Immature natural killer cell (primary cell): ENCODE data around the gene NPLOC4. TPM values are rescaled to one million over a fixed set of nuclear protein-coding genes. Genes with fewer than 3 reads are reported as not detected.
A peak's percentile ranks its signal among the peaks of the same experiment; 100 is the strongest.

Experiments
- DNase-seq, 3 donors: peaks; one replicate each; pipeline ENCODE4 v3.0.0; 2022; ENCODE audit warnings: mixed read lengths in 1 of 3
- H3K27ac Mint-ChIP-seq, 6 donors: one replicate each; pipeline ENCODE4 v1.8.0; 2020; ENCODE audit warnings: mixed read lengths in 6 of 6, mild to moderate bottlenecking in 5 of 6, inconsistent platforms in 4 of 6, moderate library complexity in 3 of 6
- H3K27me3 Mint-ChIP-seq, 3 donors: one replicate each; pipeline ENCODE4 v1.8.0; 2020 to 2021; ENCODE audit warnings: low read depth in 3 of 3, mild to moderate bottlenecking in 3 of 3, mixed read lengths in 3 of 3, moderate library complexity in 3 of 3, inconsistent platforms in 1 of 3
- H3K36me3 Mint-ChIP-seq, 3 donors: one replicate each; pipeline ENCODE4 v1.8.0; 2020; ENCODE audit warnings: mixed read lengths in 3 of 3, inconsistent platforms in 2 of 3, mild to moderate bottlenecking in 2 of 3
- H3K4me1 Mint-ChIP-seq, 2 donors: one replicate each; pipeline ENCODE4 v1.8.0; 2020; ENCODE audit warnings: inconsistent platforms in 2 of 2, mild to moderate bottlenecking in 2 of 2, mixed read lengths in 2 of 2, moderate library complexity in 1 of 2
- H3K4me3 Mint-ChIP-seq, 5 donors: one replicate each; pipeline ENCODE4 v1.8.0; 2020; ENCODE audit warnings: mild to moderate bottlenecking in 5 of 5, mixed read lengths in 5 of 5, inconsistent platforms in 3 of 5, moderate library complexity in 3 of 5
- H3K9me3 Mint-ChIP-seq, 6 donors: one replicate each; pipeline ENCODE4 v1.8.0; 2020; ENCODE audit warnings: mild to moderate bottlenecking in 6 of 6, mixed read lengths in 6 of 6, inconsistent platforms in 4 of 6, moderate library complexity in 3 of 6
- polyA plus RNA-seq, 3 donors: library from polyadenylated mRNA; unstranded; fragments of 300-500 nt; fragmentation: Illumina TruSeq; gene quantifications; one replicate each; pipeline ENCODE4 v1.2.3, GENCODE V29; 2021

The NPLOC4 gene
- polyA plus RNA-seq, 3 donors from 2014 or later, result 51.0 to 73.9 (median 60.3) TPM

- DNase-seq, result no peak
- Mint-ChIP-seq H3K36me3 (peaks cover 3 to 30% (median 4%) of the 10 kb centered on the region in 3 donors), H3K4me1 (no peaks in the 10 kb centered on the region), H3K4me3 (no peak overlapping the region), H3K27me3 (peaks cover 0 to 4% (median 3%) of the 10 kb centered on the region in 3 donors), H3K27ac (no peak overlapping the region), H3K9me3 (no peaks in the 10 kb centered on the region)
These were observed 54.2 kb downstream of the NPLOC4 start for GRCh38 chr17:81582749-81583148.

GRCh38 chr17:81582341-81582740 lies 54.6 kb downstream of the NPLOC4 start:
- H3K4me1 Mint-ChIP-seq, result peaks cover 3% of the 10 kb centered on the region in 2 donors
- DNase-seq, result no peak
- H3K27me3 Mint-ChIP-seq, result peaks cover 0 to 4% (median 3%) of the 10 kb centered on the region in 3 donors
- H3K27ac Mint-ChIP-seq, result no peak overlapping the region
- no peak overlapping the region for H3K4me3 Mint-ChIP-seq
- no peaks in the 10 kb centered on the region for H3K9me3 Mint-ChIP-seq
- H3K36me3 Mint-ChIP-seq, result peaks cover 3 to 32% (median 4%) of the 10 kb centered on the region in 3 donors

DNA sequence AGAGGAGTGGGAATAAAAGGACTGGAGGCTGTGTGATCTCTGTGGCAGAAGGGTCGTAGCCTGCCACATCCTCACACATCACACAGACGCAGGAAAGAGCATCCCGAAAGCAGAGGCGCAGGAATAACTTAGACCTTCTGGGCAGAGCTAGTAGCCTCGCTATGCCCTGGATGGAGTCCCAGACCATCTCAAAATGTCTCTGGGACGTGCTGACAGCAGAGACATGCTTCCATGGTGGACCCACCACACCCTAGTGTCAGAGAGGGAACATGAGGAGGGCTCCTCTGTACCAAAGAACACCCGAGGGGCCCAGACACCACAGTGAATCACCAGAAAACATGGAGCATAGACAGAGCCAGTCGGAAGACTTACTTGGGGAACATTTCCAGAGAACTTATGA lies 55.2 kb downstream of the NPLOC4 start:
- Mint-ChIP-seq H3K4me1 (peaks cover 4 to 6% of the 10 kb centered on the region in 2 donors), H3K36me3 (peaks cover 3 to 31% (median 3%) of the 10 kb centered on the region in 3 donors), H3K27me3 (peaks cover 0 to 4% (median 3%) of the 10 kb centered on the region in 3 donors), H3K27ac (no peak overlapping the region), H3K9me3 (no peaks in the 10 kb centered on the region), H3K4me3 (no peak overlapping the region)
- DNase-seq, result no peak

DNA sequence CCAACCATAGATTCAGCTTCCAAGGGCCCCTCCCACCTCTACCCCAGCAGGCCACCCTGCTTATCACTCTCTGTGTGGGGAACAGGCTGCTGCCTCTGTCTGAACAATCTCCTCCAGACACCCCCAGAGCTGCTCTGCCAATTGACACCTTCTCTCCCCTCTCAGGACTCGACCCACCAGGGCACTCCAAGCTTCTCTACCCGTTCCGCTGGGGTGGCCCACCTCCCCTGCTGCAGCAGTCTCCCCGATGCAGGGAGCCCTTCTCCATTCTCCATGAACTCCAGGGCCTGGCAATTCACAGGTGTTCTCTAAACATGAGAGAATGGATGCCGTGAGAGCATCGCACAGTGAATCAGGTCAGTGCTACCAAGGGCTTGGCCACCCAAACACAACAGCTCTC lies 56.4 kb downstream of the NPLOC4 start:
- Mint-ChIP-seq H3K36me3 (peaks cover 0 to 28% (median 3%) of the 10 kb centered on the region in 3 donors), H3K9me3 (no peaks in the 10 kb centered on the region), H3K27me3 (peaks cover 0 to 4% (median 0%) of the 10 kb centered on the region in 3 donors), H3K4me3 (no peak overlapping the region), H3K27ac (no peak overlapping the region), H3K4me1 (peaks cover 4 to 6% of the 10 kb centered on the region in 2 donors)
- no peak for DNase-seq

- H3K27me3 Mint-ChIP-seq, result peaks cover 0 to 4% (median 0%) of the 10 kb centered on the region in 3 donors
- no peak for DNase-seq
- H3K36me3 Mint-ChIP-seq, result peaks cover 0 to 28% (median 3%) of the 10 kb centered on the region in 3 donors
- H3K9me3 Mint-ChIP-seq, result no peaks in the 10 kb centered on the region
- peak overlapping the region in 3 of 6 donors; percentile 1 to 69 (median 50) for H3K27ac Mint-ChIP-seq
- H3K4me3 Mint-ChIP-seq, result no peak overlapping the region
- peaks cover 4 to 6% of the 10 kb centered on the region in 2 donors for H3K4me1 Mint-ChIP-seq
These were observed 57.0 kb downstream of the NPLOC4 start for GRCh38 chr17:81579821-81580321.

GRCh38 chr17:81579298-81579697 lies 57.6 kb downstream of the NPLOC4 start:
- H3K4me1 Mint-ChIP-seq, result peaks cover 4 to 6% of the 10 kb centered on the region in 2 donors
- H3K27me3 Mint-ChIP-seq, result peaks cover 0 to 4% (median 0%) of the 10 kb centered on the region in 3 donors
- H3K27ac Mint-ChIP-seq, result peak overlapping the region in 1 of 6 donors; percentile 1
- peaks cover 0 to 26% (median 3%) of the 10 kb centered on the region in 3 donors for H3K36me3 Mint-ChIP-seq
- H3K4me3 Mint-ChIP-seq, result no peak overlapping the region
- no peak for DNase-seq
- H3K9me3 Mint-ChIP-seq, result no peaks in the 10 kb centered on the region

DNA sequence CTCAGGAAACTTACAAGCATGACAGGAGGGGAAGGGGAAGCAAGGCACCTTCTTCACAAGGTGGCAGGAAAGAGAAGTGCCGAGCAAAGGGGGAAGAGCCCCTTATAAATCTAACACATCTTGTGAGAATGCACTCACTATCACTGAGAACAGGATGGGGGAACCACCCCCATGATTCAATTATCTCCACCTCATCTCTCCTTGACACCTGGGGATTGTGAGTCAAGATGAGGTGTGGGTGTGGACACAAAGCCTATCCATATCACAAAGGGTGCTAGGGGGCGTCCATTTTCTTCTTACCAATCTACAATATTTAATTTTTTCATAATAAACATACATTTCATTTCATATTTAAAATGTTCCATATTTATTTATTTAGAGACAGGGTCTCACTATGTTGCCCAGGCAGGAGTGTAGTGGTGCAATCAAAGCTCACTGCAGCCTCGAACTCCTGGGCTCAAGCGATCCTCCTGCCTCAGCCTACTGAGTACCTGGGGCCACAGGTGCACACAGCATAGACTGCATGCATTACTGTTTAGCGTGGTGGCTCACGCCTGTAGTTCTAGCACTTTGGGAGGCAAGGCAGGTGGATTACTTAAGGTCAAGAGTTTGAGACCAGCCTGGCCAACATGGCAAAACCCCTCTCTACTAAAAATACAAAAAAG lies 58.2 kb downstream of the NPLOC4 start:
- Mint-ChIP-seq H3K4me1 (peaks cover 4 to 6% of the 10 kb centered on the region in 2 donors), H3K27me3 (peaks cover 0 to 4% (median 0%) of the 10 kb centered on the region in 3 donors), H3K27ac (peak overlapping the region in 2 of 6 donors; percentile 27 to 55), H3K36me3 (peaks cover 0 to 25% (median 3%) of the 10 kb centered on the region in 3 donors), H3K9me3 (no peaks in the 10 kb centered on the region), H3K4me3 (no peak overlapping the region)
- no peak for DNase-seq

GRCh38 chr17:81578038-81578441 lies 58.9 kb downstream of the NPLOC4 start:
- DNase-seq, result no peak
- peak overlapping the region in 4 of 6 donors; percentile 17 to 60 (median 48) for H3K27ac Mint-ChIP-seq
- no peak overlapping the region for H3K4me3 Mint-ChIP-seq
- H3K27me3 Mint-ChIP-seq, result peaks cover 0 to 4% (median 0%) of the 10 kb centered on the region in 3 donors
- H3K4me1 Mint-ChIP-seq, result peaks cover 4 to 6% of the 10 kb centered on the region in 2 donors
- H3K9me3 Mint-ChIP-seq, result no peaks in the 10 kb centered on the region
- H3K36me3 Mint-ChIP-seq, result peaks cover 0 to 20% (median 3%) of the 10 kb centered on the region in 3 donors

- peak overlapping the region in 4 of 6 donors; percentile 11 to 60 (median 28) for H3K27ac Mint-ChIP-seq
- H3K9me3 Mint-ChIP-seq, result no peaks in the 10 kb centered on the region
- H3K27me3 Mint-ChIP-seq, result peaks cover 0 to 4% (median 0%) of the 10 kb centered on the region in 3 donors
- H3K4me1 Mint-ChIP-seq, result peaks cover 4 to 6% of the 10 kb centered on the region in 2 donors
- DNase-seq, result no peak
- peaks cover 0 to 18% (median 3%) of the 10 kb centered on the region in 3 donors for H3K36me3 Mint-ChIP-seq
- H3K4me3 Mint-ChIP-seq, result no peak overlapping the region
These were observed 59.5 kb downstream of the NPLOC4 start for GRCh38 chr17:81577278-81578000.

- Mint-ChIP-seq H3K27ac (no peak overlapping the region), H3K27me3 (peaks cover 0 to 4% (median 0%) of the 10 kb centered on the region in 3 donors), H3K36me3 (peaks cover 0 to 15% (median under 1%) of the 10 kb centered on the region in 3 donors), H3K9me3 (no peaks in the 10 kb centered on the region), H3K4me3 (no peak overlapping the region), H3K4me1 (peaks cover 4 to 6% of the 10 kb centered on the region in 2 donors)
- no peak for DNase-seq
These were observed 60.2 kb downstream of the NPLOC4 start for GRCh38 chr17:81576621-81577277.

- Mint-ChIP-seq H3K4me1 (peaks cover 4 to 6% of the 10 kb centered on the region in 2 donors), H3K27ac (peak overlapping the region in 1 of 6 donors; percentile 61), H3K27me3 (peaks cover 0 to 4% (median 0%) of the 10 kb centered on the region in 3 donors), H3K9me3 (no peaks in the 10 kb centered on the region), H3K4me3 (no peak overlapping the region), H3K36me3 (peaks cover 0 to 17% (median 4%) of the 10 kb centered on the region in 3 donors)
- DNase-seq, result no peak
These were observed 61.1 kb downstream of the NPLOC4 start for GRCh38 chr17:81575836-81576235.

GRCh38 chr17:81574643-81574956 lies 62.3 kb downstream of the NPLOC4 start:
- DNase-seq, result no peak
- Mint-ChIP-seq H3K27me3 (peaks cover 0 to 2% (median 0%) of the 10 kb centered on the region in 3 donors), H3K9me3 (no peaks in the 10 kb centered on the region), H3K36me3 (peaks cover 0 to 22% (median 4%) of the 10 kb centered on the region in 3 donors), H3K4me1 (peaks cover 4 to 6% of the 10 kb centered on the region in 2 donors), H3K27ac (no peak overlapping the region), H3K4me3 (no peak overlapping the region)

GRCh38 chr17:81573794-81574642 lies 62.9 kb downstream of the NPLOC4 start:
- no peaks in the 10 kb centered on the region for H3K9me3 Mint-ChIP-seq
- H3K4me3 Mint-ChIP-seq, result no peak overlapping the region
- H3K27ac Mint-ChIP-seq, result peak overlapping the region in 1 of 6 donors; percentile 36
- no peaks in the 10 kb centered on the region for H3K27me3 Mint-ChIP-seq
- H3K36me3 Mint-ChIP-seq, result peaks cover 0 to 22% (median 4%) of the 10 kb centered on the region in 3 donors
- no peak for DNase-seq
- H3K4me1 Mint-ChIP-seq, result peaks cover 4 to 6% of the 10 kb centered on the region in 2 donors
